GM12878 (cell line): ENCODE data around the gene SHANK1. TPM values are rescaled to one million over a fixed set of nuclear protein-coding genes. Genes with fewer than 3 reads are reported as not detected.

ENCODE experiments used
- ATAC-seq: fragments of 200-7000 bp; cut with Tn5 transposase; 3 replicates; pipeline ENCODE4 v1.9.1; 2020; ENCODE audit warnings: mild to moderate bottlenecking, moderate library complexity
- BruUV-seq: library from RNA; stranded (reverse); fragments of 400-500 nt; replicated peaks from 2 replicates; lab custom pipeline; 2021; lab: Mats Ljungman, UMichigan
- CTCF ChIA-PET: fragments of 300-600 bp; sonication (Branson Sonifier 250); formaldehyde crosslinking; extraction: SDS; loops from one replicate; lab custom pipeline; 2021; ENCODE audit warnings: inconsistent platforms; lab: Yijun Ruan, JAX
- POLR2A ChIA-PET: fragments of 350-600 bp; formaldehyde crosslinking; extraction: SDS; loops from one replicate; lab custom pipeline; 2021; ENCODE audit warnings: inconsistent platforms; lab: Charles Lee
- RAD21 ChIA-PET: fragments of 300-600 bp; sonication (Branson Sonifier 250); formaldehyde crosslinking; loops from one replicate; lab custom pipeline; 2023; ENCODE audit warnings: antibody characterized with exemption; ENCODE audit not compliant: unreplicated experiment; lab: Charles Lee
- SMC1A ChIA-PET: fragments of 300-600 bp; sonication (Branson Sonifier 250); formaldehyde crosslinking; loops from one replicate; lab custom pipeline; 2023; ENCODE audit not compliant: unreplicated experiment, uncharacterized antibody; lab: Charles Lee
- DNase-seq: peaks from one replicate; pipeline ENCODE4 v3.0.0-alpha.2; 2011; ENCODE audit warnings: low read depth, low spot score
- FAIRE-seq: peaks from 3 replicates; lab custom pipeline; 2011; peaks lifted over from hg19 to GRCh38; lab: Jason Lieb, UNC
- H2AFZ ChIP-seq: 2 replicates; pipeline ENCODE4 v1.6.0; 2011; ENCODE audit warnings: low read depth, low read length, control low read depth; ENCODE audit not compliant: control insufficient read depth
- H3K27ac ChIP-seq: 2 replicates; pipeline ENCODE4 v1.5.1; 2011; ENCODE audit warnings: control low read depth; ENCODE audit not compliant: control insufficient read depth, insufficient read depth
- H3K27me3 ChIP-seq, 2 experiments: replicated peaks in 1 of 2; 2 replicates each; pipeline versions ENCODE4 v1.6.0 to v1.6.1; 2011; ENCODE audit warnings: low read length in 1 of 2; ENCODE audit not compliant: control insufficient read depth in 2 of 2, insufficient read depth in 2 of 2
- H3K36me3 ChIP-seq, 2 experiments: 2 replicates each; pipeline ENCODE4 v1.5.1; 2011; ENCODE audit warnings: low read length in 1 of 2; ENCODE audit not compliant: control insufficient read depth in 2 of 2, insufficient read depth in 2 of 2
- H3K4me1 ChIP-seq: 2 replicates; pipeline ENCODE4 v1.6.1; 2011; ENCODE audit warnings: mild to moderate bottlenecking, low read length, moderate library complexity, mixed read lengths; ENCODE audit not compliant: control insufficient read depth, insufficient read depth
- H3K4me2 ChIP-seq: 2 replicates; pipeline ENCODE4 v1.6.0; 2011; ENCODE audit warnings: control low read depth; ENCODE audit not compliant: control insufficient read depth, insufficient read depth
- H3K4me3 ChIP-seq: fragments of 200-600 bp; sonication (generic); 2 replicates; pipeline ENCODE4 v1.5.1; 2016
- H3K79me2 ChIP-seq: 2 replicates; pipeline ENCODE4 v1.6.0; 2011; ENCODE audit warnings: low read length; ENCODE audit not compliant: control insufficient read depth, insufficient read depth
- H3K9ac ChIP-seq: 2 replicates; pipeline ENCODE4 v1.8.0; 2011; ENCODE audit warnings: low read length, control low read depth, mixed read lengths; ENCODE audit not compliant: control insufficient read depth, insufficient read depth
- H3K9me3 ChIP-seq: replicated peaks from 3 replicates; pipeline ENCODE4 v1.5.1; 2011; ENCODE audit warnings: mild to moderate bottlenecking, low read length; ENCODE audit not compliant: control insufficient read depth, insufficient read depth
- H4K20me1 ChIP-seq: 2 replicates; pipeline ENCODE4 v1.6.0; 2011; ENCODE audit not compliant: control insufficient read depth, insufficient read depth
- CREM ChIP-seq: IDR thresholded peaks from 2 replicates; pipeline ENCODE4 v1.6.1; 2014; ENCODE audit warnings: antibody characterized with exemption, low read depth
- ETV6 ChIP-seq, 2 experiments: fragments of 450-650 bp in 1 of 2; IDR thresholded peaks in 1 of 2; conservative IDR thresholded peaks in 1 of 2; 2 replicates each; pipeline ENCODE4 v1.6.1; 2014; ENCODE audit warnings: antibody characterized with exemption in 1 of 2, borderline replicate concordance in 1 of 2, low read depth in 1 of 2, mild to moderate bottlenecking in 1 of 2, moderate library complexity in 1 of 2
- HDGF ChIP-seq: fragments of 450-650 bp; IDR thresholded peaks from 2 replicates; pipeline ENCODE4 v1.6.1; 2016; ENCODE audit warnings: antibody characterized with exemption
- NR2C2 ChIP-seq: IDR thresholded peaks from 2 replicates; pipeline ENCODE4 v1.6.1; 2011; ENCODE audit warnings: borderline replicate concordance, low read depth; ENCODE audit not compliant: control insufficient read depth, insufficient read length
- RELB ChIP-seq: fragments of 450-650 bp; IDR thresholded peaks from 2 replicates; pipeline ENCODE4 v1.6.1; 2017; ENCODE audit warnings: low read depth, mild to moderate bottlenecking, moderate library complexity
- SMAD1 ChIP-seq: fragments of 450-650 bp; IDR thresholded peaks from 2 replicates; pipeline ENCODE4 v1.6.1; 2018; ENCODE audit warnings: mild to moderate bottlenecking, low read depth; ENCODE audit not compliant: partially characterized antibody
- WGBS: methylation state at CpG from one replicate; pipeline ENCODE4 v1.1.6; 2016; ENCODE audit warnings: low lambda C conversion rate; ENCODE audit not compliant: insufficient replicate concordance, insufficient coverage; ENCODE audit errors: missing lambda C conversion rate; 5-methylcytosine and 5-hydroxymethylcytosine counted together
- in situ Hi-C: fragments of 300-500 bp; cut with MboI; formaldehyde crosslinking; loops from 9 replicates; pipeline ENCODE4 v1.14.3; 2018; ENCODE audit warnings: mixed read lengths
- intact Hi-C: fragments of 100-400 bp; cut with micrococcal nuclease; formaldehyde crosslinking; loops from one replicate; pipeline ENCODE4 v1.14.2; 2022; ENCODE audit not compliant: unreplicated experiment
- polyA plus RNA-seq, 11 experiments: library from polyadenylated mRNA; depleted of rRNA in 4 of 11; unstranded in 6 of 11; stranded (reverse) in 5 of 11; fragments of >200 nt; fragmentation: Nextera tagmentation in 4 of 11; fragmentation: Illumina TruSeq in 1 of 11; extraction: Ambion mirVana in 4 of 11; extraction: Trizol in 1 of 11; gene quantifications; 1 replicate in 1 of 11; 2 replicates in 10 of 11; pipeline versions ENCODE4 v1.2.1 to v1.2.3, GENCODE V29; 2011 to 2016; ENCODE audit warnings: inconsistent platforms in 2 of 11, missing spikeins in 2 of 11, low read depth in 1 of 11
- total RNA-seq, 4 experiments: library from RNA; depleted of rRNA in 3 of 4; stranded (reverse); fragments of >200 nt in 3 of 4; fragmentation: Illumina TruSeq in 1 of 4; extraction: Trizol in 1 of 4; gene quantifications; 2 replicates each; pipeline versions ENCODE4 v1.2.1 to v1.2.3, GENCODE V29; 2013 to 2021
- TF ChIP-seq, protein P1 (sequence below): IDR thresholded peaks from 2 replicates; pipeline ENCODE4 v1.6.1; 2011; ENCODE audit warnings: borderline replicate concordance, low read depth, mild to moderate bottlenecking, moderate library complexity, low read length; ENCODE audit not compliant: insufficient read depth, poor library complexity, severe bottlenecking
- TF ChIP-seq, protein P2 (sequence below): fragments of 450-650 bp; formaldehyde crosslinking; IDR thresholded peaks from 2 replicates; pipeline ENCODE4 v1.4.0; 2020; ENCODE audit warnings: mild to moderate bottlenecking, moderate library complexity
- TF ChIP-seq, protein P3 (sequence below): fragments of 450-650 bp; conservative IDR thresholded peaks from 2 replicates; pipeline ENCODE4 v1.6.1; 2017; ENCODE audit warnings: mild to moderate bottlenecking, moderate library complexity
- TF ChIP-seq, protein P4 (sequence below): IDR thresholded peaks from 2 replicates; pipeline ENCODE4 v1.6.1; 2011; ENCODE audit warnings: low read depth, low read length, improper control_type of control experiment, borderline replicate concordance

Gene SHANK1
- total and polyA plus RNA-seq, 10 of the 15 experiments (the other 5 are each of a cell fraction or from before 2014, with no cell fraction given) = not detected

DNA sequence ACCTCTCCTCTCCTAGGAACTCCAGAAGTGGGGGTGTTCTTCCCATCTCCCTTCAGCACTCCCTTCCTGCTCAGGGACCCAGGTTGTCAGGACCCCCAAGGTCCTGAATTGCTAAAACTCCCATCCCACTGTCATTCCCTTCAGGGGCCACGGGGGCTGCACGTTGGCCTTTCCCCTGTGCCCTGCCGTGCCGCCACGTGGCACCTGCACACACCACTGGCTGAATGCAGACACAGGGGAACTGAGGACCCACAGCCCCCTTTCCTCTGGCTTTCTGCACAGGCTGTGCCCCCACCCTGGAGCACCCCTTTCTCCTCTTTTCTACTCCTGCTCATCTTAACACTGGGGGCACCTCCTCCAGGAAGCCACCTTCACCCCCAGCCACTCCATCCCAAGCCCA is 9.0 kb downstream of the SHANK1 start (continued):
- TF ChIP-seq, protein P1, sequence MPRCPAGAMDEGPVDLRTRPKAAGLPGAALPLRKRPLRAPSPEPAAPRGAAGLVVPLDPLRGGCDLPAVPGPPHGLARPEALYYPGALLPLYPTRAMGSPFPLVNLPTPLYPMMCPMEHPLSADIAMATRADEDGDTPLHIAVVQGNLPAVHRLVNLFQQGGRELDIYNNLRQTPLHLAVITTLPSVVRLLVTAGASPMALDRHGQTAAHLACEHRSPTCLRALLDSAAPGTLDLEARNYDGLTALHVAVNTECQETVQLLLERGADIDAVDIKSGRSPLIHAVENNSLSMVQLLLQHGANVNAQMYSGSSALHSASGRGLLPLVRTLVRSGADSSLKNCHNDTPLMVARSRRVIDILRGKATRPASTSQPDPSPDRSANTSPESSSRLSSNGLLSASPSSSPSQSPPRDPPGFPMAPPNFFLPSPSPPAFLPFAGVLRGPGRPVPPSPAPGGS = no peak
- TF ChIP-seq ETV6 (conservative IDR thresholded peaks at IDR 0.05 in 1 of 2, IDR thresholded peaks at IDR 0.05 in 1 of 2; ENCODE audit: borderline replicate concordance in 1 of 2, low read depth in 1 of 2) (no peak), NR2C2 (no peak)

- in situ Hi-C loops (no loop called here), intact Hi-C loops (no loop called here)
- Histone ChIP-seq H3K9ac (no peak overlapping the region), H3K9me3 (no peaks in the 10 kb centered on the region), H3K36me3 (no peaks in the 10 kb centered on the region), H3K27ac (no peak overlapping the region), H3K4me2 (no peak overlapping the region), H3K27me3 (no peaks in the 10 kb centered on the region), H2AFZ (no peak overlapping the region), H3K4me1 (no peaks in the 10 kb centered on the region), H3K4me3 (no peak overlapping the region), H3K79me2 (no peaks in the 10 kb centered on the region), H4K20me1 (no peaks in the 10 kb centered on the region)
- ATAC-seq (no peak), DNase-seq (no peak), FAIRE-seq (no peak)
- WGBS = 33% methylated on average over 10 of the region's 10 CpGs
- CTCF ChIA-PET = interaction anchor here (1.6 kb wide), 1 partner anchor 212 kb away, joined by 4 read pairs; no protein-coding TSS in a partner anchor
- no TSS peak for BruUV-seq
- SMC1A ChIA-PET = interaction anchor here (2.2 kb wide), 1 partner anchor 211 kb away, joined by 5 read pairs; no protein-coding TSS in a partner anchor
- POLR2A ChIA-PET = no interaction called here
- RAD21 ChIA-PET = interaction anchor here (1.4 kb wide), 1 partner anchor 212 kb away, joined by 3 read pairs; no protein-coding TSS in a partner anchor
- TF ChIP-seq, protein P2, sequence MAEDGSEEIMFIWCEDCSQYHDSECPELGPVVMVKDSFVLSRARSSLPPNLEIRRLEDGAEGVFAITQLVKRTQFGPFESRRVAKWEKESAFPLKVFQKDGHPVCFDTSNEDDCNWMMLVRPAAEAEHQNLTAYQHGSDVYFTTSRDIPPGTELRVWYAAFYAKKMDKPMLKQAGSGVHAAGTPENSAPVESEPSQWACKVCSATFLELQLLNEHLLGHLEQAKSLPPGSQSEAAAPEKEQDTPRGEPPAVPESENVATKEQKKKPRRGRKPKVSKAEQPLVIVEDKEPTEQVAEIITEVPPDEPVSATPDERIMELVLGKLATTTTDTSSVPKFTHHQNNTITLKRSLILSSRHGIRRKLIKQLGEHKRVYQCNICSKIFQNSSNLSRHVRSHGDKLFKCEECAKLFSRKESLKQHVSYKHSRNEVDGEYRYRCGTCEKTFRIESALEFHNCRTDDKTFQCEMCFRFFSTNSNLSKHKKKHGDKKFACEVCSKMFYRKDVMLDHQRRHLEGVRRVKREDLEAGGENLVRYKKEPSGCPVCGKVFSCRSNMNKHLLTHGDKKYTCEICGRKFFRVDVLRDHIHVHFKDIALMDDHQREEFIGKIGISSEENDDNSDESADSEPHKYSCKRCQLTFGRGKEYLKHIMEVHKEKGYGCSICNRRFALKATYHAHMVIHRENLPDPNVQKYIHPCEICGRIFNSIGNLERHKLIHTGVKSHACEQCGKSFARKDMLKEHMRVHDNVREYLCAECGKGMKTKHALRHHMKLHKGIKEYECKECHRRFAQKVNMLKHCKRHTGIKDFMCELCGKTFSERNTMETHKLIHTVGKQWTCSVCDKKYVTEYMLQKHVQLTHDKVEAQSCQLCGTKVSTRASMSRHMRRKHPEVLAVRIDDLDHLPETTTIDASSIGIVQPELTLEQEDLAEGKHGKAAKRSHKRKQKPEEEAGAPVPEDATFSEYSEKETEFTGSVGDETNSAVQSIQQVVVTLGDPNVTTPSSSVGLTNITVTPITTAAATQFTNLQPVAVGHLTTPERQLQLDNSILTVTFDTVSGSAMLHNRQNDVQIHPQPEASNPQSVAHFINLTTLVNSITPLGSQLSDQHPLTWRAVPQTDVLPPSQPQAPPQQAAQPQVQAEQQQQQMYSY = no peak
- no peak for TF ChIP-seq SMAD1
- no peak for TF ChIP-seq CREM
- TF ChIP-seq RELB = no peak
- TF ChIP-seq, protein P3, sequence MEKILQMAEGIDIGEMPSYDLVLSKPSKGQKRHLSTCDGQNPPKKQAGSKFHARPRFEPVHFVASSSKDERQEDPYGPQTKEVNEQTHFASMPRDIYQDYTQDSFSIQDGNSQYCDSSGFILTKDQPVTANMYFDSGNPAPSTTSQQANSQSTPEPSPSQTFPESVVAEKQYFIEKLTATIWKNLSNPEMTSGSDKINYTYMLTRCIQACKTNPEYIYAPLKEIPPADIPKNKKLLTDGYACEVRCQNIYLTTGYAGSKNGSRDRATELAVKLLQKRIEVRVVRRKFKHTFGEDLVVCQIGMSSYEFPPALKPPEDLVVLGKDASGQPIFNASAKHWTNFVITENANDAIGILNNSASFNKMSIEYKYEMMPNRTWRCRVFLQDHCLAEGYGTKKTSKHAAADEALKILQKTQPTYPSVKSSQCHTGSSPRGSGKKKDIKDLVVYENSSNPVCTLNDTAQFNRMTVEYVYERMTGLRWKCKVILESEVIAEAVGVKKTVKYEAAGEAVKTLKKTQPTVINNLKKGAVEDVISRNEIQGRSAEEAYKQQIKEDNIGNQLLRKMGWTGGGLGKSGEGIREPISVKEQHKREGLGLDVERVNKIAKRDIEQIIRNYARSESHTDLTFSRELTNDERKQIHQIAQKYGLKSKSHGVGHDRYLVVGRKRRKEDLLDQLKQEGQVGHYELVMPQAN = no peak
- TF ChIP-seq, protein P4, sequence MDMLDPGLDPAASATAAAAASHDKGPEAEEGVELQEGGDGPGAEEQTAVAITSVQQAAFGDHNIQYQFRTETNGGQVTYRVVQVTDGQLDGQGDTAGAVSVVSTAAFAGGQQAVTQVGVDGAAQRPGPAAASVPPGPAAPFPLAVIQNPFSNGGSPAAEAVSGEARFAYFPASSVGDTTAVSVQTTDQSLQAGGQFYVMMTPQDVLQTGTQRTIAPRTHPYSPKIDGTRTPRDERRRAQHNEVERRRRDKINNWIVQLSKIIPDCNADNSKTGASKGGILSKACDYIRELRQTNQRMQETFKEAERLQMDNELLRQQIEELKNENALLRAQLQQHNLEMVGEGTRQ = no peak
- no peak for TF ChIP-seq HDGF
Measured at GRCh38 chr19:50710094-50710493, 9.5 kb downstream of the SHANK1 start.
